ENCODE results near the gene EME1. TPM values are rescaled to one million over a fixed set of nuclear protein-coding genes. Genes with fewer than 3 reads are reported as not detected.

Gene EME1
- total RNA-seq, 4 donors from 2014 or later: 0.42 to 1.7 (median 1.1) TPM

DNA sequence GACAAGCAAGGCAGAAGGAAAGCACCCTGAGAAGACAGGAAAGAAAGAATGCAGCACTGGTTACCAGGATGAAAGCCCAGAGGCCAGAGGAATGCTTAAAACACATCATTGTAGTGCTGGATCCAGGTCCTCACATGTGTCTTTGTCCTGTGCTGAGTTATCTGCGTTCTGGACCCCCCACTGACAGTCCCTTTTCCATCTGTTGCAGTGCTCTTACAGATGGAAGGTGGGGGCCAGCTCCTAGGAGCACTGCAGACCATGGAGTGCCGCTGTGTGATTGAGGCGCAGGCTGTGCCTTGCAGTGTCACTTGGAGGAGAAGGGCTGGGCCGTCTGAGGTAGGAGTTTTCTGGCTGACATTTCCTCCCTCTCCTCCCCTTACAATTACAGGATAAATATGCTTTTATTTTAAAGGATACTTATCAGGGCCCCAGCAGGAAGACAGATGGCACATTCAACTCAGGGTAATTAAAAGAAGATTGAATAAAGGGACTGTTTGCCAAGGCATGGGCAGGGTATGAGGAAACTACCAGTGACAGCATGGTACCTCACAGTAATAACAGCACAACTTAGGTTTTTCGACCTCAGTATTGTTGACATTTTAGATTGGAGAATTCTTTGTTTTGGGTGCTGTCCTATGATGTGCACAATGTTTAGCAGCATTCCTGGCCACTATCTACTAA is 3.0 kb downstream of the EME1 start:
- no peak for DNase-seq (ENCODE audit: low spot score in 2 of 2)
- 75 to 84% methylated on average over 5 of the region's 5 CpGs for WGBS, 2 donors
- peaks cover 0 to 23% (median 16%) of the 10 kb centered on the region in 4 donors for H3K4me1 ChIP-seq
- H3K9me3 ChIP-seq: no peaks in the 10 kb centered on the region
- TF ChIP-seq EP300 (IDR thresholded peaks at IDR 0.05) (no peak), POLR2A (IDR thresholded peaks at IDR 0.05) (no peak)
- TF ChIP-seq, protein P1, sequence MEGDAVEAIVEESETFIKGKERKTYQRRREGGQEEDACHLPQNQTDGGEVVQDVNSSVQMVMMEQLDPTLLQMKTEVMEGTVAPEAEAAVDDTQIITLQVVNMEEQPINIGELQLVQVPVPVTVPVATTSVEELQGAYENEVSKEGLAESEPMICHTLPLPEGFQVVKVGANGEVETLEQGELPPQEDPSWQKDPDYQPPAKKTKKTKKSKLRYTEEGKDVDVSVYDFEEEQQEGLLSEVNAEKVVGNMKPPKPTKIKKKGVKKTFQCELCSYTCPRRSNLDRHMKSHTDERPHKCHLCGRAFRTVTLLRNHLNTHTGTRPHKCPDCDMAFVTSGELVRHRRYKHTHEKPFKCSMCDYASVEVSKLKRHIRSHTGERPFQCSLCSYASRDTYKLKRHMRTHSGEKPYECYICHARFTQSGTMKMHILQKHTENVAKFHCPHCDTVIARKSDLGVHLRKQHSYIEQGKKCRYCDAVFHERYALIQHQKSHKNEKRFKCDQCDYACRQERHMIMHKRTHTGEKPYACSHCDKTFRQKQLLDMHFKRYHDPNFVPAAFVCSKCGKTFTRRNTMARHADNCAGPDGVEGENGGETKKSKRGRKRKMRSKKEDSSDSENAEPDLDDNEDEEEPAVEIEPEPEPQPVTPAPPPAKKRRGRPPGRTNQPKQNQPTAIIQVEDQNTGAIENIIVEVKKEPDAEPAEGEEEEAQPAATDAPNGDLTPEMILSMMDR (IDR thresholded peaks at IDR 0.05): no peak
- no peak overlapping the region for H3K4me3 ChIP-seq
- H3K27ac ChIP-seq: no peak overlapping the region
- H3K27me3 ChIP-seq: no peaks in the 10 kb centered on the region
- peaks cover 0 to 10% (median 0%) of the 10 kb centered on the region in 3 donors for H3K36me3 ChIP-seq

DNA sequence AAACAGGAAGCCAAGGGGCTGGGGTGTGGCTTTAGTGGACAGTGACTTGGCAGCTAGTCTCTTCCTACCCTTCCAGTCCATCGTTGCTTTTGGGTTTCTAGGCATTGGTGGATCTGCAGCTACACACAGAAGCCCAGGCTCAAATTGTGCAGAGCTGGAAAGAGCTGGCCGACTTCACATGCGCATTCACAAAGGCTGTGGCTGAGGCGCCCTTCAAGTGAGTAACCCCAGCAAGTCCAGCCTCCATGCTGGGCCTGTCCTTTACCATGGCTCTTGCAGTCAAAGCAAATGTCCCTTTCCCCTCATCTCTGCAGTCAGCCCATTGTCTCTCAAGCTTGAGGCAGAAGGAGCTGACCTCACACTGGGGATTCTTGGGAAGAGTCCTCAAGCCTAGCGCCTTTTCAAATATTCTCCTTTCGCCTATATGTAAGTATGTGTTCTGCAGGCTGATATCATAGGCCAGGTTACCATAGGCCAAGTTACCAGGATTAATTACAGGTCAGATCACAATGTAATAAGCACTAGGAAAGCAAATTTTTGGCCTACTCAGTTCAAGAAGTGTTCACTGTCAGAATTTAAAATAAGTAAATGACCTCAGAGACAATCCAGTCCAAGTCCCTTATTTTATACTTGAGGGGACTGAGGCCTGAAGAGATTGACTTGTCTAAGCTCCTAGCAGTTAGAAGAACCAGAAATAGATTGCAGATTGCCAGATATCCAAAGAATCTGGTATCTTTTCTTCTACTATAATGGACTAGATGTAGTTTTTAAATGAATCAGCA is 6.5 kb downstream of the EME1 start:
- Histone ChIP-seq H3K27ac (no peak overlapping the region), H3K4me1 (peaks cover 0 to 5% (median 0%) of the 10 kb centered on the region in 4 donors), H3K9me3 (no peaks in the 10 kb centered on the region), H3K27me3 (no peaks in the 10 kb centered on the region), H3K4me3 (no peak overlapping the region), H3K36me3 (peaks cover 0 to 44% (median 21%) of the 10 kb centered on the region in 3 donors)
- WGBS, 2 donors: 86 to 95% methylated on average over 6 of the region's 6 CpGs
- TF ChIP-seq, protein P1 (IDR thresholded peaks at IDR 0.05): no peak
- TF ChIP-seq POLR2A (IDR thresholded peaks at IDR 0.05) (no peak), EP300 (IDR thresholded peaks at IDR 0.05) (no peak)
- no peak for DNase-seq (ENCODE audit: low spot score in 2 of 2)

DNA sequence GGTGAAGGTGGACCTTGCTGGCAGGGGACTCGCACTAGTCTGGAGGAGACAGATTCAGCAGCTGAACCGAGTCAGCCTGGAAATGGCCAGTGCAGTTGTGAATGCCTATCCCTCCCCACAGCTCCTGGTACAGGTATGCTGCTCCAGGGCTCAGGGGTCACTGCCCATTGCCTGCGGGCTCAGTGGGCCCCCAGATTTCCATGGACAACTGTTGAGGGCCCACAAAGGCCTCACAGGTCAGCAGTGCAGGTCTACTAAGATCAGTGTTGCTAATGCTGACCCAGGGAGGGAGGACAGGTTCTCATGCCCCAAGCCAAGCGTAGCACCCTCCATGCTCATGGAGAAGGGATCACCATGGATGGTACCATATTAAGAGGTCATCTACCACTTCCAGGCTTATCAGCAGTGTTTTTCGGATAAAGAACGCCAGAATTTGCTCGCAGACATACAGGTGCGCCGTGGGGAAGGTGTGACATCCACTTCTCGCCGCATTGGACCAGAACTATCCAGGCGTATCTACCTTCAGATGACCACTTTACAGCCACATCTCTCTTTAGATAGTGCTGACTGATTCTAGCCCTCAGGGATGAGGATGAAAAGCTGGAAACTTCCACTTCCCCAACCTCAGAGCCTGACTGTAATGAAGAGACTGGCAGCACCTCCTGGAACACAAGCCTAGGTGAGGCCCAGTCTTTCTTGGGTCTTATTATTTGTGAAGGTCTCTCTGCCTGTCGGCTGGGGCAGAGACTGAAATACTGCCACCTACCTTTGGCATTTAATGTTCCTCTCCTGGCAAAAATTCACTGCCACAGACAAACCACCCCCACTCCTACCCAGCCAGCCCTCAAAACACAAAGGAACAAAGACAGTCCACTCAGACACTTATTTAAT is 7.6 kb downstream of the EME1 start:
- no peak overlapping the region for H3K4me3 ChIP-seq
- TF ChIP-seq, protein P1 (IDR thresholded peaks at IDR 0.05): no peak
- TF ChIP-seq EP300 (IDR thresholded peaks at IDR 0.05) (no peak), POLR2A (IDR thresholded peaks at IDR 0.05) (no peak)
- no peaks in the 10 kb centered on the region for H3K9me3 ChIP-seq
- peaks cover 0 to 55% (median 31%) of the 10 kb centered on the region in 3 donors for H3K36me3 ChIP-seq
- H3K27ac ChIP-seq: no peak overlapping the region
- H3K4me1 ChIP-seq: peaks cover 0 to 5% (median 0%) of the 10 kb centered on the region in 4 donors
- H3K27me3 ChIP-seq: no peaks in the 10 kb centered on the region
- DNase-seq (ENCODE audit: low spot score in 2 of 2): no peak
- 82 to 91% methylated on average over 11 to 13 of the region's 13 CpGs for WGBS, 2 donors

DNA sequence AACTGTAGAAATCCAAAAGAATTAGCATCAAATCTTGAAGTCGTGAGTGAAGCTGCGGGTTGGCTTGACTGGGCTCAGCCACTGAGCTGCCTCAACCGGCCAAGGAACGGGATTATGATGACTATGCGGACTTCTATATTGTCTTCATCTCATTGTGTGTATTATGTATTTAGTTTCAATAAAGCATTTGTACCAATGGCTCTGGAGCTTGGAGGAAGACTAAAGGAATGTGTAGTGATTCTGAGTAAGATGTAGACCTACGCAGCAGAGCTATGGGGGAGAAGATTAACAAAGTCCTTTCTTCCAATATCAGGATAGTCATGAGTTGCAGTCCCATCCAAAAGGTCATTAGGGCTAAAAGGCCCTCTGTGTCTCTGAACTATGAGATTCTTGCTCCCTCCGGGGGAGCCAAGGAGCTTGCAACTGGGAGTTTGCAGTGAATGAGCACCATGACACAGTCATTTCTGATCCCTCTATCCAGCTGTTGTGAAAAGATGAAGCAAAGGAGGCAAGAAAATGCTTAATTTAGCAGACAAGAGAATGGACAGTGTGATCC is 8.3 kb downstream of the EME1 start:
- DNase-seq (ENCODE audit: low spot score in 2 of 2): no peak
- no peak for TF ChIP-seq EP300 (IDR thresholded peaks at IDR 0.05)
- TF ChIP-seq POLR2A (IDR thresholded peaks at IDR 0.05): no peak
- TF ChIP-seq, protein P1 (IDR thresholded peaks at IDR 0.05): no peak
- no peak overlapping the region for H3K4me3 ChIP-seq
- peaks cover 0 to 62% (median 38%) of the 10 kb centered on the region in 3 donors for H3K36me3 ChIP-seq
- 67 to 72% methylated on average over 7 of the region's 7 CpGs for WGBS, 2 donors
- no peaks in the 10 kb centered on the region for H3K9me3 ChIP-seq
- peaks cover 0 to 5% (median 0%) of the 10 kb centered on the region in 4 donors for H3K4me1 ChIP-seq
- no peak overlapping the region for H3K27ac ChIP-seq
- no peaks in the 10 kb centered on the region for H3K27me3 ChIP-seq
